Measurements from ENCODE around the gene PKD2L1.

GRCh38 chr10:100311298-100311697, 18.7 kb downstream of the PKD2L1 start:
- TF ChIP-seq EZH2 (IDR thresholded peaks at IDR 0.05; ENCODE audit: low read length): no peak
- no peak for TF ChIP-seq CTCF (optimal IDR thresholded peaks at IDR 0.05 in 1 of 3, IDR thresholded peaks at IDR 0.05 in 1 of 3, conservative IDR thresholded peaks at IDR 0.05 in 1 of 3; ENCODE audit: extremely low read depth in 1 of 3, insufficient read depth in 2 of 3, low read length in 3 of 3)

Measured in keratinocyte (primary cell).